PFSK-1 (cell line): Measurements from ENCODE around the gene AKAP1.

Experiments used
- FOXP2 ChIP-seq: optimal IDR thresholded peaks from 2 replicates; pipeline ENCODE3; 2011; ENCODE audit warnings: borderline replicate concordance, control low read depth, inconsistent platforms; ENCODE audit not compliant: insufficient read depth; ENCODE audit errors: extremely low read length, extremely low read depth
- POLR2AphosphoS5 ChIP-seq: IDR thresholded peaks from 2 replicates; pipeline ENCODE4 v1.6.1; 2012; ENCODE audit warnings: low read depth, mild to moderate bottlenecking, control low read depth, low read length, moderate library complexity
- SIN3A ChIP-seq: IDR thresholded peaks from 2 replicates; pipeline ENCODE4 v1.6.1; 2012; ENCODE audit warnings: mild to moderate bottlenecking, low read length, moderate library complexity, borderline replicate concordance; ENCODE audit not compliant: insufficient read depth
- TF ChIP-seq, protein P1 (sequence below), 2 experiments: IDR thresholded peaks; 2 replicates each; pipeline versions ENCODE4 v1.6.1 to v1.8.0; 2011 to 2012; ENCODE audit warnings: low read depth in 2 of 2, low read length in 2 of 2, control low read depth in 1 of 2, inconsistent platforms in 1 of 2, mild to moderate bottlenecking in 1 of 2, moderate library complexity in 1 of 2; ENCODE audit not compliant: insufficient read depth in 1 of 2

DNA sequence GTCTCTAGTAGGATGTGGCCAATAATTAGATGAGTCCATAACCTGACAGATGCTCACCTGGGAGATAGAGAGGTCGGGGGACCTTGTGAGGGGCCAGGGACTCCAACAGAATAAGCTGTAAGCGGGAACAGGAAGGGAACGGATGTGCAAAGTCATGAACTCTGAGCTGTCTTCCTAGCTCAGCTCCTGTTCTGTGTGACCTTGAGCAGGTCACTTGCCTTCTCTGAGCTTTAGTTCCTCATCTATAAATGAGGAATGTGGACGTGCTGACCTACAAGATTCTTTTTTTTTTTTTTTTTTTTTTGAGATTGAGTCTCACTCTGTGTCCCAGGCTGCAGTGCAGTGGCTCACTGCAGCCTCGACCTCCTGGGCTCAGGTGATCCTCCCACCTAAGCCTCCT is 58.9 kb downstream of the AKAP1 start:
- TF ChIP-seq SIN3A (no peak), POLR2AphosphoS5 (no peak), FOXP2 (no peak)
- TF ChIP-seq, protein P1, sequence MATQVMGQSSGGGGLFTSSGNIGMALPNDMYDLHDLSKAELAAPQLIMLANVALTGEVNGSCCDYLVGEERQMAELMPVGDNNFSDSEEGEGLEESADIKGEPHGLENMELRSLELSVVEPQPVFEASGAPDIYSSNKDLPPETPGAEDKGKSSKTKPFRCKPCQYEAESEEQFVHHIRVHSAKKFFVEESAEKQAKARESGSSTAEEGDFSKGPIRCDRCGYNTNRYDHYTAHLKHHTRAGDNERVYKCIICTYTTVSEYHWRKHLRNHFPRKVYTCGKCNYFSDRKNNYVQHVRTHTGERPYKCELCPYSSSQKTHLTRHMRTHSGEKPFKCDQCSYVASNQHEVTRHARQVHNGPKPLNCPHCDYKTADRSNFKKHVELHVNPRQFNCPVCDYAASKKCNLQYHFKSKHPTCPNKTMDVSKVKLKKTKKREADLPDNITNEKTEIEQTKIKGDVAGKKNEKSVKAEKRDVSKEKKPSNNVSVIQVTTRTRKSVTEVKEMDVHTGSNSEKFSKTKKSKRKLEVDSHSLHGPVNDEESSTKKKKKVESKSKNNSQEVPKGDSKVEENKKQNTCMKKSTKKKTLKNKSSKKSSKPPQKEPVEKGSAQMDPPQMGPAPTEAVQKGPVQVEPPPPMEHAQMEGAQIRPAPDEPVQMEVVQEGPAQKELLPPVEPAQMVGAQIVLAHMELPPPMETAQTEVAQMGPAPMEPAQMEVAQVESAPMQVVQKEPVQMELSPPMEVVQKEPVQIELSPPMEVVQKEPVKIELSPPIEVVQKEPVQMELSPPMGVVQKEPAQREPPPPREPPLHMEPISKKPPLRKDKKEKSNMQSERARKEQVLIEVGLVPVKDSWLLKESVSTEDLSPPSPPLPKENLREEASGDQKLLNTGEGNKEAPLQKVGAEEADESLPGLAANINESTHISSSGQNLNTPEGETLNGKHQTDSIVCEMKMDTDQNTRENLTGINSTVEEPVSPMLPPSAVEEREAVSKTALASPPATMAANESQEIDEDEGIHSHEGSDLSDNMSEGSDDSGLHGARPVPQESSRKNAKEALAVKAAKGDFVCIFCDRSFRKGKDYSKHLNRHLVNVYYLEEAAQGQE (IDR thresholded peaks at IDR 0.05; ENCODE audit: insufficient read depth in 1 of 2, low read depth in 2 of 2, low read length in 2 of 2) = no peak
